GM18951 (cell line): ENCODE data around the gene TMC7.
"Not testable (repeated sequence)": the region's sequence is repeated elsewhere in the genome, so short reads cannot be mapped to it uniquely, and the experiment has no call there.

ENCODE experiments used
- POLR2A ChIP-seq: IDR thresholded peaks from 4 replicates; pipeline ENCODE4 v1.6.1; 2011; ENCODE audit warnings: mild to moderate bottlenecking; ENCODE audit not compliant: insufficient read length, insufficient read depth; ENCODE audit errors: extremely low read depth
- in situ Hi-C: fragments of 300-500 bp; cut with MboI; formaldehyde crosslinking; loops from one replicate; pipeline ENCODE4 v1.12.0; 2022; ENCODE audit warnings: low sequenced_read_pairs, mixed read lengths, inconsistent platforms; ENCODE audit not compliant: unreplicated experiment

The TMC7 gene

GRCh38 chr16:18958621-18959029 is 25.1 kb upstream of the TMC7 start:
- in situ Hi-C loops = no loop called here
- no peak for TF ChIP-seq POLR2A

GRCh38 chr16:18959031-18959505 is 24.7 kb upstream of the TMC7 start:
- TF ChIP-seq POLR2A = no peak
- in situ Hi-C loops = no loop called here

- in situ Hi-C loops = no loop called here
- TF ChIP-seq POLR2A = no peak
These were observed 18.2 kb upstream of the TMC7 start for GRCh38 chr16:18965555-18965954.

- in situ Hi-C loops = no loop called here
- no peak for TF ChIP-seq POLR2A
These were observed 16.9 kb upstream of the TMC7 start for GRCh38 chr16:18966791-18967190.

- no peak for TF ChIP-seq POLR2A
- in situ Hi-C loops = no loop called here
These were observed 14.5 kb upstream of the TMC7 start for GRCh38 chr16:18969050-18969854.

- TF ChIP-seq POLR2A = no peak
- in situ Hi-C loops = no loop called here
These were observed 13.9 kb upstream of the TMC7 start for GRCh38 chr16:18969855-18970240.

- no peak for TF ChIP-seq POLR2A
- in situ Hi-C loops = no loop called here
These were observed 8.6 kb upstream of the TMC7 start for GRCh38 chr16:18975109-18975508.

GRCh38 chr16:18979936-18980335 is 3.8 kb upstream of the TMC7 start:
- in situ Hi-C loops = no loop called here

GRCh38 chr16:18984435-18985005 is 786 bp downstream of the TMC7 start:
- TF ChIP-seq POLR2A = no peak
- in situ Hi-C loops = no loop called here

More at GRCh38 chr16:18979936-18980335, 3.8 kb upstream of the TMC7 start:
- no peak for TF ChIP-seq POLR2A

GRCh38 chr16:18985256-18985655 is 1.5 kb downstream of the TMC7 start:
- in situ Hi-C loops = not testable (repeated sequence)

GRCh38 chr16:18991731-18992130 is 8.0 kb downstream of the TMC7 start:
- in situ Hi-C loops = not testable (repeated sequence)

GRCh38 chr16:18993531-18993930 is 9.8 kb downstream of the TMC7 start:
- in situ Hi-C loops = not testable (repeated sequence)

GRCh38 chr16:18994181-18994580 is 10.4 kb downstream of the TMC7 start:
- in situ Hi-C loops = not testable (repeated sequence)

- in situ Hi-C loops = not testable (repeated sequence)
These were observed 11.7 kb downstream of the TMC7 start for GRCh38 chr16:18995406-18995805.

GRCh38 chr16:18996536-18996935 is 12.8 kb downstream of the TMC7 start:
- in situ Hi-C loops = not testable (repeated sequence)

GRCh38 chr16:18997001-18997400 is 13.3 kb downstream of the TMC7 start:
- in situ Hi-C loops = not testable (repeated sequence)
